Mesothelial cell of epicardium (in vitro differentiated cells): Measurements from ENCODE around the gene ANKRD17. TPM values are rescaled to one million over a fixed set of nuclear protein-coding genes. Genes with fewer than 3 reads are reported as not detected.
"Not testable (repeated sequence)": the region's sequence is repeated elsewhere in the genome, so short reads cannot be mapped to it uniquely, and the experiment has no call there.

Experiments
- DNase-seq, 2 experiments: peaks; one replicate each; pipeline ENCODE4 v3.0.0; 2021; ENCODE audit warnings: low spot score in 2 of 2; ENCODE audit not compliant: unreplicated experiment in 2 of 2
- H3K27ac Mint-ChIP-seq: 2 replicates; pipeline ENCODE4 v1.8.0; 2021; ENCODE audit warnings: mixed read lengths
- H3K27me3 Mint-ChIP-seq: 2 replicates; pipeline ENCODE4 v1.8.0; 2021; ENCODE audit warnings: low read depth, mixed read lengths
- H3K36me3 Mint-ChIP-seq: 2 replicates; pipeline ENCODE4 v1.8.0; 2021; ENCODE audit warnings: mixed read lengths
- H3K4me1 Mint-ChIP-seq: 2 replicates; pipeline ENCODE4 v1.8.0; 2021; ENCODE audit warnings: mixed read lengths
- H3K4me3 Mint-ChIP-seq: 2 replicates; pipeline ENCODE4 v1.8.0; 2021; ENCODE audit warnings: mild to moderate bottlenecking, moderate library complexity, mixed read lengths
- H3K9me3 Mint-ChIP-seq: 2 replicates; pipeline ENCODE4 v1.8.0; 2021; ENCODE audit warnings: mixed read lengths
- CTCF ChIP-seq: fragments of 200-600 bp; sonication (generic); IDR thresholded peaks from one replicate; pipeline ENCODE4 v1.5.0; 2021; ENCODE audit warnings: antibody characterized with exemption; ENCODE audit not compliant: unreplicated experiment
- total RNA-seq: library from RNA; stranded (reverse); gene quantifications from 3 replicates; pipeline ENCODE4 v1.2.1, GENCODE V29; 2021

The ANKRD17 gene
- total RNA-seq, 1 donor from 2014 or later = 92.5 TPM

GRCh38 chr4:73258436-73258685 lies 237 bp downstream of the ANKRD17 start:
- TF ChIP-seq CTCF = no peak
- Mint-ChIP-seq H3K4me1 (peaks cover 43% of the 10 kb centered on the region), H3K27ac (peak overlapping the region; percentile 100), H3K36me3 (peaks cover 3% of the 10 kb centered on the region), H3K4me3 (peak overlapping the region; percentile 95), H3K9me3 (no peaks in the 10 kb centered on the region), H3K27me3 (no peaks in the 10 kb centered on the region)
- DNase-seq = no peak

GRCh38 chr4:73257651-73258435 lies 755 bp downstream of the ANKRD17 start:
- no peaks in the 10 kb centered on the region for H3K9me3 Mint-ChIP-seq
- peaks cover 45% of the 10 kb centered on the region for H3K4me1 Mint-ChIP-seq
- peaks cover 3% of the 10 kb centered on the region for H3K36me3 Mint-ChIP-seq
- DNase-seq = peak in 1 of 2 experiments; percentile 42
- H3K4me3 Mint-ChIP-seq = peak overlapping the region; percentile 95
- peak overlapping the region; percentile 100 for H3K27ac Mint-ChIP-seq
- H3K27me3 Mint-ChIP-seq = no peaks in the 10 kb centered on the region
- no peak for TF ChIP-seq CTCF

GRCh38 chr4:73257234-73257633 lies 1.4 kb downstream of the ANKRD17 start:
- Mint-ChIP-seq H3K27ac (peak overlapping the region; percentile 100), H3K27me3 (no peaks in the 10 kb centered on the region), H3K4me1 (peaks cover 49% of the 10 kb centered on the region), H3K36me3 (peaks cover 3% of the 10 kb centered on the region), H3K4me3 (peak overlapping the region; percentile 95), H3K9me3 (no peaks in the 10 kb centered on the region)
- peak; percentile 56 for TF ChIP-seq CTCF
- peak; percentile 27 to 60 for DNase-seq

- H3K4me1 Mint-ChIP-seq = peaks cover 50% of the 10 kb centered on the region
- H3K27ac Mint-ChIP-seq = peak overlapping the region; percentile 77
Measured at GRCh38 chr4:73255847-73256246, 2.8 kb downstream of the ANKRD17 start.

GRCh38 chr4:73252001-73252400 lies 6.6 kb downstream of the ANKRD17 start:
- peaks cover 16% of the 10 kb centered on the region for H3K36me3 Mint-ChIP-seq
- no peak for DNase-seq
- peaks cover 38% of the 10 kb centered on the region for H3K4me1 Mint-ChIP-seq
- no peaks in the 10 kb centered on the region for H3K9me3 Mint-ChIP-seq
- no peaks in the 10 kb centered on the region for H3K27me3 Mint-ChIP-seq
- no peak overlapping the region for H3K4me3 Mint-ChIP-seq
- no peak for TF ChIP-seq CTCF
- H3K27ac Mint-ChIP-seq = no peak overlapping the region

More at GRCh38 chr4:73255847-73256246, 2.8 kb downstream of the ANKRD17 start:
- peak overlapping the region; percentile 95 for H3K4me3 Mint-ChIP-seq
- not testable (repeated sequence) for H3K27me3 Mint-ChIP-seq, DNase-seq, H3K9me3 Mint-ChIP-seq, H3K36me3 Mint-ChIP-seq

- no peak for TF ChIP-seq CTCF
- Mint-ChIP-seq H3K9me3 (no peaks in the 10 kb centered on the region), H3K4me1 (peaks cover 34% of the 10 kb centered on the region), H3K4me3 (no peak overlapping the region), H3K36me3 (peaks cover 16% of the 10 kb centered on the region), H3K27me3 (no peaks in the 10 kb centered on the region), H3K27ac (no peak overlapping the region)
- no peak for DNase-seq
Measured at GRCh38 chr4:73251384-73251783, 7.2 kb downstream of the ANKRD17 start.
